Astrocyte of the hippocampus (primary cell): ENCODE results near the gene ANKRD24.
A peak's percentile ranks its signal among the peaks of the same experiment; 100 is the strongest.
"Not testable (repeated sequence)": the region's sequence is repeated elsewhere in the genome, so short reads cannot be mapped to it uniquely, and the experiment has no call there.

ENCODE experiments used
- DNase-seq: peaks from one replicate; pipeline ENCODE4 v3.0.0; 2011; ENCODE audit warnings: low read depth, low spot score

The ANKRD24 gene

DNA sequence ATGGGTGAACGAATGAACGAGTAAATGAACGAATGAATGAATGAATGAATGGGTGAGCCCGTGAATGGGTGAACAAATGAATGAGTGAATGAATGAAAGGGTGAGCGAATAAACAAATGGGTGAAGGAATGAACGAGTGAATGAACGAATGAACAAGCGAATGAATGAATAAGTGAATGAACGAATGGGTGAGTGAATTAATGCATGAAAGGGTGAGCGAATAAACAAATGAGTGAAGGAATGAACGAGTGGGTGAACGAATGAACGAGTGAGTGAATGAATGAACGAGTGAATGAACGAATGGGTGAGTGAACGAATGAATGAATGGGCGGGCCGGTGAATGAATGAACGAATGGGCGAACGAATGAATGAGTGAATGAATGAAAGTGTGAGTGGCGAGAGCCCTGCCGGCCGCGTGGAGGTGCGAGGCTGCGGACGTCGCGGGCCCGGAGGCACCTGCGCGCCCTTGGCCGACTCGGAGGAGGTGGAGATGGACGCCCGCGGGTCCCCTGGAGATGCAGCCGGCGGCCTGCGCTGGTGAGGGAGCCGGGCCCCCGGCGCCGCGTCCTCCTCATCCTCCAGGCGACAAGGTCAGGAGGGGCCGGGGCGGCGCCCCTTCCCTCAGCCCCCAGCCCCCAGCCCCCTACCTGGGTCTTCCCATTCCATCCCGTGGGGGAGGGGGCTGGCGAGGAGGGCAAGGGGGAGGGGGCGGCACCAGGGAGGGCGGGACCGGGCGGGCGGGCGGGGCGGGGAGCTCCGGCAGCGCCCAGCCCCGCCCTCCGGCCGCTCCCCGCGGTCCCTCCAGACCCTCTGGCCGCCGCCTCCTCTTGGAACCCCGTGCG lies 15.4 kb downstream of the ANKRD24 start:
- peak; percentile 14 for DNase-seq

DNA sequence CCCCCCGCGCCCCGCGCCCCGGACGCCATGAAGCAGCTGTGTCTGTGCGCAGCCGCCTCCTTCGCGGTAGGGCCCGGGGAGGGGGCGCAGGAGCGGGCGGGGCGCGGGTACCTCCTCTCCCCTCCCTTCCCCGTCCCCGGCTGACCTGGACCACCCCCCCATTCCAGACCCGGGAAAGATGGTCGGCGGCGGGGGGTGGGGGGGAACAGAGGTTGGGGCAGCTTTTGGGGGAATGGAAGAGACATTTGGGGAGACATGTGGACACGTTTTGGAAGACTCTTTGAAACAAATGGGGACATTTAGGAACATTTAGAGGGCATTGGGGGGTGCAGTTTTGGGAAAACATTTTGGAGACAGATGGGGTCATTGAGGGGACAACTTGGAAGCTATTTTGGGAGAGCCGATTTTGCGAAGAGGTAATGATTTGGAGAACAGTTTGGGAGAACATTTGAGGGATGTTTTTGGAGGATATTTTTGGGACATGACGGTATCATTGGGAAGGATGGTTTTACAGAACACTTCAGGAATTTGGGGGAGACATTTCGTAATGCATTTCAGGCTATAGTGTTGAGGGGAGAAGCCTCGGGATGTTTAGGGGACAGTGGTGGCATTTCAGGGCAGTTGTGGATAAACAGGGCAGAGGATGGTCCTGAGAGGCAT lies 16.1 kb downstream of the ANKRD24 start:
- no peak for DNase-seq

DNA sequence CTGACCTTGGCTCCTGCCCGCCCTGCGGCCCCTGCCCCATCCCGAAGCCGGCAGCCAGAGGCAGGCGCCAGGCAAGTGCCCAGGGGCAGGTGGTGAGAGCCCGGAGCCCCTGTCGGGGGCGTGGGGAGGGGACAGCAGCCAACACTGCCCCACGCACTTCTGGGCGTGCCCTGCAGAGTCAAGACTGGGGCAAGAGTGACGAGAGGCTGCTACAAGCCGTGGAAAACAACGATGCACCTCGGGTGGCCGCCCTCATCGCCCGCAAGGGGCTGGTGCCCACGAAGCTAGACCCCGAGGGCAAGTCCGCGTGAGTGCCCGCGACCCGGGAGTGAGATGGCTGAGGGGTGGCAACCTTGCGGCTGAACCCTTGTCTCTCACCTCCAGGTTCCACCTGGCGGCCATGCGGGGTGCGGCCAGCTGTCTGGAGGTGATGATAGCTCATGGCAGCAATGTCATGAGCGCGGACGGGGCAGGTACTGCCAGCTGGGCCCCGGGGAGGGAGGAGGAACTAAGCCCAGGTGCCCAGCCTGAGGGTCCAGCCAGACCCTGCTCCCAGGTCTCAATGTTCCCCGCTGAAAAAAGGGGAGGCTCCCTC lies 17.3 kb downstream of the ANKRD24 start:
- no peak for DNase-seq

DNA sequence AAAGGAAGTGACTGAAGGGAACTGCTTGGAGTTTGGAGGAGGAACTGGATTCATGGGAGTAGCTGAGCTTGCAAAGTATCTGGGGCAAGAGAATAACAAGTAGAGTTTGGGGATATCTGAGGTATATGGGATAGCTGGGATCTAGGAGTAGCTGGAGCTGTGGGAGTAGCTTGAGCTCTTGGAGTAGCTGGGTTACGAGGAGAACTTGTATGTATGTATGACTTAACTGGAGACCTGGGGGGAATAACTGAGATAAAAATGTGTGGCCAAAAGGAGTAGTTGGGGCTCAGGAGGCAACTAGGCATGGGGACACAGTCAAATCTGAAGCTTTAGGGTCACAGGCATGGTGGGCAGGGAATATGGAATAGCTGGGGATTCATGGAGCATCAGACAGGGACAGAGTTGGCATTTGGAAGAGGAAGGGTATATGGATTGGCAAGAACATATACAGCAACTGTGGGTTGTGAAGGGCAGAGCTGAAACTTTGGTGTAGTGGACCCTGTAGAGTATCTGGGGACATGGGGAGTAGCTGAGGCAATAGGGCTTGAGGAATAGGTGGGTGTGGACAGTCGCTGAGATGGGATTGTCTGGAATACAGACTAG lies 18.6 kb downstream of the ANKRD24 start:
- no peak for DNase-seq

DNA sequence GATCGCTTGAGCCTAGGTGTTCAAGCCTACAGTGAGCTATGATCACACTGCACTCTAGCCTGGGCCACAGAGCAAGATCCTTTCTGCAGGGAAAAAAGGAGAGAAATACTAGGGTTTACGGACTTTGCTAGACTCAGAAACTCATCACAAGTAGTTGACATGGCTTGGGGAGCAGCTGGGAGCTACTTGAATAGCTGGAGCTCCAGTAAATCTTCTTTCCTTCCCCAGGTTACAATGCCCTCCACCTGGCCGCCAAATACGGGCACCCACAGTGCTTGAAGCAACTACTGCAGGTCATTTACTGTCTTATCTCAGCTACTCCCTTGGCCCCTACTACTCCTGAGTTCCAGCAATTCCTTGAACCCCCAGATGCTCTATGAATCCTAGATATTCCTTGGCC lies 19.3 kb downstream of the ANKRD24 start:
- DNase-seq: no peak

DNA sequence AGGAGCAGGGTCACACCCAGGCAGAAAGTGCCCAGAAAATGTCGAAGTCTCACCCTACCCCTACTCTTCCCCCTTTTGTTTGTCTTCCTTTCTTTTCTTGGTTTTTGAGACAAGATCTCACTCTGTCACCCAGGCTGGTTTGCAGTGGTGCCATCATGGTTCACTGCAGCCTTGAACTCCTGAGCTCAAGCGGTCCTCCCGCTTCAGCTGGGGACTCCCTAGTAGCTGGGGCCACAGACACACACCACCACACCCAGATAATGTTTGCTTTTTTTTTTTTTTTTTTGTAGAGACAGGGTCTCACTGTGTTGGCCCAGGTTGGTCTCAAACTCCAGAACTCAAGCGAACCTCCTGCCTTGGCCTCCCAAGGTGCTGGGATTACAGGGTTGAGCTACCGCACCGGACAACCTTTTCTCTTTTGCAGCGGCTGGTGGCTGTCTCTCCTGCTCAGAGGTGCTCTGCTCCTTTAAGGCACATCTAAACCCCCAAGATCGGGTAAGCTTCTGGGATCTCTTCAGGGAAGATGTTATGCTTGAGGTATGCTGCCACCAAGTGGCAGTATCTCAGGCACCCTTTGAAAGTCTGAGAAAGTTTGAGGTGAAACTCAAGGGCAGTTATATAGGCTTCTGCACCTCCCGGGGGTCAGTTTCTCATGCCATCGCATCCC lies 24.5 kb downstream of the ANKRD24 start:
- DNase-seq: peak; percentile 44

DNA sequence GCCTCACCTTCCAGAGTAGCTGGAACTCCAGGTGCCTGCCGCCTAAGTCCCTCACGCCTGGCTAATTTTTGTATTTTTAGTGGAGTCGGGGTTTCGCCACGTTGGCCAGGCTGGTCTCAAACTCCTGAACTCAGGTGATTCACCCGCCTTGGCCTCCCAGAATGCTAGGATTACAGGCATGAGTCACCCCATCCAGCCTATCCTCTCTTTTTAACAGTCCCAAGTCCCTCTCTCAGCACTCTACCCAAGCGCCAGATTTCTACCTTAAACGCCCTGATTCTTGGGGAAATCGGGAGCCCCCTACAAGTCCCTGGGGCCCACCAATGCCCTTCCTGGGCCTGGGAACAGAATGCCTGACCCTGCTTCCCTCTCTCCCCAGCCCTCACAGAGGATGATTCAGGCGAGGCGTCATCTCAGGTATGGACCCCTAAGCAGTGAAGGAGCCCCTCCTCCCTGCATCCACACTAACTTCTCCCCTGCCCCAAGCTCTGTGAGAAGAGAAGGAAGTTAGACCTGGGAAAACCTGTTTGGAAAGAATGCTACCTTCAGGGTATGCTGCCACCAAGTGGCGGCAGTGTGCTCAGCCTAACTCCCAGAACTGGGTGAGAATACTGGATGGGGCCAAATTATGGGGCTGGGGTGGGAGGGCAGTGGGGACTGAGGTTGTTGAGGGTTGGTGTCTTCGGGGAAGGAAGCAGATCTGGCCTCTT lies 26.1 kb downstream of the ANKRD24 start:
- DNase-seq: peak; percentile 61

DNA sequence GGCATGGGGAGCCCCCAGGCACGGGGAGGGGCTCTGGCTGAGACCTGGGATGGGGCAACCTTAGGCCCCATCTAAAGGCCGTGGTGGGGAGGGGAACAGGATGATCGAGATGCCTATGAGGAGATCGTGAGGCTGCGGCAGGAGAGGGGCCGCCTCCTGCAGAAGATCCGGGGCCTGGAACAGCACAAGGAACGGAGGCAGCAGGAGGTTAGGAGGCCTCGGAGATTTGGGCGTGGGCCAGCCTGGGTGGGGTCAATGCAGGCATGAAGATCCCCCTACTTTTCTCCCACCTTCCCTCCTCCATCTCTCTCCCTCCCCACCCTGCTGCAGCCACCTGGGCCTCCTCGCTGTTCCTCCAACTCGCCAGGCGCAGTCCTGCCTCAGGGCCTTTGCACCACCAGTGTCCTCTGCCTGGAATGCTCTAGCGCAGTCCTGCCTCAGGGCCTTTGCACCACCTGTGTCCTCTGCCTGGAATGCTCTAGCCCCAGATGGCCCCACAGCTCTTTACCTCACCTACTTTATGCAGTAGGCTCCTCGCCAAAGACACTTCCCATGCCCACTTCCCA lies 27.8 kb downstream of the ANKRD24 start:
- no peak for DNase-seq

DNA sequence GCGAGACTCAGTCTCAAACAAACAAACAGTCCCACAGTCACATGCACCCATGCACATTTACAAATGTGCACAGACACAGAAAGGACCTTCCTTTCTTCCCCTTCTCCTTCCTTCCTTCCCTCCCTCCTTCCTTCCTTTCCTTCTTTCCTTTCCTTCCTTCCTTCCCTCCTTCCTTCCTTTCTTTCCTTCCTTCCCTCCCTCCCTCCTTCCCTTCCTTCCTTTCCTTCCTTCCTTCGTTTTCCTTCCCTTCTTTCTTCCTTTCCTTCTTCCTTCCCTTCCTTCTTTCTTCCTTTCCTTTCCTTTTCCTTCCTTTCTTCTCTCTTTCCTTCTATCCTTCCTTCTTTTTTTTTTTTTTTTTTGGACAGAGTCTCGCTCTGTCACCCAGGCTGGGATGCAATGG lies 30.6 kb downstream of the ANKRD24 start:
- no peak for DNase-seq

DNA sequence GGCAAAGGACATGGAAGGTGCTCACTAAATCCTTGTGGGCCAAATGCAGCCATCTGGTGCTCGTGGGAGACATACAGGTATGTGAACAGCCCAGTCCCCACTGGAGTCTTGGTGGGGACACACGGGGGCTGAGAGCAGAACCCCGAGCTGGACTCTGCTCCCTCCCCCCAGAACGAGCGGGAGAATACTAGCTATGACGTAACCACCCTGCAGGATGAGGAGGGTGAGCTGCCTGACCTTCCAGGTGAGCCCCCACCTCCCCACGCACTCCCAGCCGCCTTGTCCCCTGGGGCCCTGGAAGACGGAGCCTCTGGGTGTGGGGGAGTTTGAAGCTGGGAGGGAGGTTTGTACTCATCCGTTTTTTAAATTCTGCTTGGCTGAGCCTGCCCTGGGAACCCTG lies 33.3 kb downstream of the ANKRD24 start:
- DNase-seq: no peak

DNA sequence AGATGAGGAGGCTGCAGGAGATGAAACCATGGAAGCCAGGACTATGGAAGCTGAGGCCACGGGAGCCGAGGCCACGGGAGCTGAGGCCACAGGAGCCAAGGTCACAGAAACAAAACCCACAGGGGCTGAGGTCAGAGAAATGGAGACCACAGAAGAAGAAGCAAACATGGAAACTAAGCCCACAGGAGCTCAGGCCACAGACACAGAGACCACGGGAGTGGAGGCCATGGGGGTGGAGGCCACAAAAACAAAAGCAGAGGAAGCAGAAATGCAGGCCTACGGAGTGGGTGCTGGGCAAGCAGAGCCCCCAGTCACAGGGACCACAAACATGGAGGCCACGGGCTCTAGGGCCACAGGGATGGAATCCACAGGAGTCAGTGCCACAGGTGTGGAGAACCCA lies 34.4 kb downstream of the ANKRD24 start:
- no peak for DNase-seq

DNA sequence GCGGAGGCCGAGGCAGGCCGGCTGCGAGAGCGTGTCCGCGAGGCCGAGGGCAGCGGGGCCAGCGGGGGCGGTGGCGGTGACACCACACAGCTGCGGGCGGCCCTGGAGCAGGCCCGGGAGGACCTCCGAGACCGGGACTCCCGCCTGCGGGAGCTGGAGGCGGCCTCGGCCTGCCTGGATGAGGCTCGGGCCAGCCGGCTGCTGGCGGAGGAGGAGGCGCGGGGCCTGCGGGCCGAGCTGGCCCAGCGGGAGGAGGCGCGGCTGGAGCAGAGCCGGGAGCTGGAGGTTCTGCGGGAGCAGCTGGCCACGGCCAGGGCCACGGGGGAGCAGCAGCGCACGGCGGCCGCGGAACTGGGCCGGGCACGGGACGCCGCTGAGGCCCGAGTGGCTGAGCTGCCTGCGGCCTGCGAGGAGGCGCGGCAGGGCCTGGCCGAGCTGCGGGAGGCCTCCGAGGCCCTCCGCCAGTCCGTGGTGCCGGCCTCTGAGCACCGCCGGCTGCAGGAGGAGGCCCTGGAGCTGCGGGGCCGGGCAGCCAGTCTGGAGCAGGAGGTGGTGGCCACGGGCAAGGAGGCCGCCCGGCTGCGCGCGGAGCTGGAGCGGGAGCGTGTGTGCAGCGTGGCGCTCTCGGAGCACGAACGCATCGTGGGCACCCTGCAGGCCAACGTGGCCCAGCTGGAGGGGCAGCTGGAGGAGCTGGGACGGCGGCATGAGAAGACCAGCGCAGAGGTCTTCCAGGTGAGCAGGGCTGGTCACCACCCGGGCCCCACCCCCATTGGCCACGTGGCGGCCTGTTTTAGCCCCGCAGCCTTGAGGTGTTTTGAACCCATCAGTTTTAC lies 35.2 kb downstream of the ANKRD24 start:
- no peak for DNase-seq

DNA sequence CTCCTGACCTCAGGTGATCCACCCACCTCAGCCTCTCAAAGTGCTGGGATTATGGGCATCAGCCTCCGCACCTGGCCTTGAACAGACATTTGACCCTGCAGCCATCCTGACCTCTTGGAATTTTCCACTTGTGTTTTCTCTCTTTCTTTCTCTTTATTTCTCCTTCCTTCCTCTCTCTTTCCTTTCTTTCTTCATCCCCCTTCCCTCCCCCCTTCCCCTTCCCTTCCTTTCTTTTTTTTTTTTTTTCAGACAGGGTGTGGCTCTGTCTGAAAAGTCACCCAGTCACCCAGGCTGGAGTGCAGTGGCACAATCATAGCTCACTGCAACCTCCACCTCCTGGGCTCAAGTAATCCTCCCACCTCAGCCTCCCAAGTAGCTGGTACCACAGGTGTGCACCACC lies 36.0 kb downstream of the ANKRD24 start:
- not testable (repeated sequence) for DNase-seq

DNA sequence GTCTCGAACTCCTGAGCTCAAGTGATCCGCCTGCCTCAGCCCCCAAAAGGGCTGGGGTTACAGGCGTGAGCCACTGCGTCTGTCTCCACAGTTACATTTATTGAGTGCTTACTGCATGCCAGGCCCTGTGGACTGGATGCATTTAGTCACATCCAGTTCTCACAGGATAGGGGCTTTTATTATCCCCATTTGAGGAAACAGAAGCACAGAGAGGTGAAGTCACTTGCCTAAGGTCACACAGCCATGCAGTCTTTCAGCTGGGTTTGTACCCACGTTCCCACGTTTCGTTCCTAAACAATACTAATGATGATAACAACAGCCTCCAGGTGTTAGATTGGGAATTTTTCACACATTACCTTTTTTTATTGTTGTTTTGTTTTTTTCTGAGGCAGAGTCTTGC lies 37.7 kb downstream of the ANKRD24 start:
- DNase-seq: no peak

DNA sequence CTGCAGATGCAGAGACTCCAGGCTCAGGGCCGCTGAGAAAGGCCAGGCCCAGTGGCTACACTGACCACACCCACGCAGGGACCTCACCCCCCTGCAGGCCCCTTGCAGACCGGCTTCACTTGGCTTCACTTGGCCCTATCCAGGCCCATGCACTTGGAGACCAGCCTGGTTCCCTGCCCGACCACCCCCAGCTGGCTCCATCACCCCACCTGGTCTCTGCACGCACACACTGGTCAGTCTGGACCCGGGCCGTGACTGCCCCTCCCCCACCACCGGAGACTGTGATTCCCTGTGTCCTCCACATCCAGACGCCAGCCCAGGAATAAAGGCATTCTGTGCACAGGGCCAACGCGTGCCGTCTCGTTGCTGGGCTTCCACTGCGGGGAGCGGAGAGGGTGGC lies 42.0 kb downstream of the ANKRD24 start:
- no peak for DNase-seq

DNA sequence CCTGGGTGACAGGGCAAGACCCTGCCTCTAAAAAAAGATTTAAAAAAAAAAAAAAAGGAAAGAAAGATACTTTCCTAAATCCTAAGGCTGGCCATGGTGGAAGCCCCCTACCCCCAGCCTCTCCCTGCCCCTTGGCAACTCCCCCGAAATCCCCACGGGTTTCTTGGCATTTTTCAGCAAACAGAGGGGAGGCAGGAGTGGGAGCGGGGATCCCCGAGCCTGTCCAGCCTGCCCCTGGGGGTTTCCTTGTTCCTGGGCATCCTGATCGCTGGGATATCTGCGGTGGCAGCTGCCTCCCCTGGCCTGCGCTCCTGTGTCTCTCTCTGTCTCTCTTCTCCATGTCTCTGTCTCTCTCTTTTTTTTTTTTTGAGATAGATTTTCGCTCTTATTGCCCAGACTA lies 43.4 kb downstream of the ANKRD24 start:
- no peak for DNase-seq

DNA sequence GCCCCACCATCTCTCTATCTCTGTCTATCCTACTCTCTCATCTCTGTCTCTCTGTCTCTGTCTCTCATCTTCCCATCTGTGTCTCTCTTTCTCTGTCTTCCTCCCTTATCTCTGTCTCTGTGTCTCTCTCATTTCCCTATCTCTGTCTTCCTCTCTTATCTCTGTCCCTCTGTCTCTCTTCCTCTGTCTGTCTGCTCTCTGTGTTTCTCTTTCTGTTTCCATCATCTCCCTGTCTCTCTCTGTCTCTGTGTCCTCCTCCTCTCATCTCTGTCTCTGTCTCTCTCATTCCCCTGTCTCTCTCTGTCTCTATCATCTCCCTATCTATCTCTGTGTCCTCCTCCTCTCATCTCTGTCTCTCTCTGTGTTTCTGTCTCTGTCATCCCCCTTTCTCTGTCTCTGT lies 45.3 kb downstream of the ANKRD24 start:
- no peak for DNase-seq

DNA sequence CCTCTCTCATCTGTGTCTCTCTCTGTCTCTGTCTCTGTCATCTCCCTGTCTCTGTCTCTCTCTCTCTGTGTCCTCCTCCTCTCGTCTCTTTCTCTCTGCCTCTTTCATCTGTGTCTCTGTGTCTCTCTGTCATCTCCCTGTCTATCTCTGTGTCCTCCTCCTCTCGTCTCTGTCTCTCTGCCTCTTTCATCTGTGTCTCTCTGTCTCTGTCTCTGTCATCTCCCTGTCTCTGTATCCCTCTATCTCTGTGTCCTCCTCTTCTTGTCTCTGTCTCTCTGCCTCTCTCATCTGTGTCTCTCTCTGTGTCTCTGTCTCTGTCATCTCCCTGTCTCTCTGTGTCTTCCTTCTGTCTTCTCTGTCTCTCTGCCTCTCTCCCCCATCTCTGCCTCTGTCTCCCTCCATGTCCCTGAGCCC lies 46.3 kb downstream of the ANKRD24 start:
- DNase-seq: no peak

DNA sequence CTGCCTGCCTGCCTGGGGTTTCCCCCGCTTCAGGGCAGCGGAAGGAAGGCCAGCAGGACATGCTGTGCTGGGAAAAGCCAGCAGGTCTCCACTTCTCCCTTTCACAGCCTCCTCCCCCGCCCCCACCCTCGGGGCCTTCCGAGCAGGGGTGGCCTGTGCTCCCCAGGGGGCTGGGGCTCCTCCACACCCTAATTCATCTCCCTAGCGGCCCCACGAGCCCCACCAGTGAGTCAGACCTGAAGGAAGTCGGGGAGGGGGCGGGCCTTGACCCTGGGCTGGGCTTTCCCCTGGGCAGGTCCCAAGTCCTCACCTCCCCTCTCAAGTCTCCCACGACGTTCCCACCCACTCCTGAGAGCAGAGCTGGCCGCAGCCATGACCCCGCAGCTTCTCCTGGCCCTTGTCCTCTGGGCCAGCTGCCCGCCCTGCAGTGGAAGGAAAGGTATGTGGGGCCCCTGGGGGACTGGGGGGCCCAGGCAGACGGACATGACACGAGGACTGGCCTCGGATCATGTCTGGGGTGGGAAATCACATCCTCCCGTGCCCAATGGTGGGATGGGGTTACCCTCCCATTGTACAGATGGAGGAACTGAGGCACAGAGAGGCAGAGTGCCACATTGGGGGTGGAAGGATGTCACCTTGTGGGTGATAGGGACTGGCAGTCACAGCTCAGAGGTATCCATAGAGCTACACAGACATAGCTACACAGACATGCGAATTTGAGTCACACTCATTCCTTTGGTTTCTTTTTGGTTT lies 46.9 kb downstream of the ANKRD24 start, which contains the start of gene EBI3:
TSS of gene EBI3 (plus strand) at position 345 of the 753 bp plus-strand sequence. CDS start at position 373, 28 bp downstream.
- DNase-seq: peak; percentile 76
